SH-SY5Y (cell line): Measurements from ENCODE around the gene STON2.

Experiments used
- GATA2 ChIP-seq: IDR thresholded peaks from 2 replicates; pipeline ENCODE4 v1.6.1; 2011; ENCODE audit warnings: mild to moderate bottlenecking, low read depth, low read length
- GATA3 ChIP-seq: IDR thresholded peaks from 2 replicates; pipeline ENCODE4 v1.6.1; 2011; ENCODE audit warnings: low read depth, mild to moderate bottlenecking, low read length, moderate library complexity

GRCh38 chr14:81447021-81447764, 47.1 kb upstream of the STON2 start:
- no peak for TF ChIP-seq GATA2
- no peak for TF ChIP-seq GATA3
